HG03108 (cell line): Measurements from ENCODE around the gene SVIL.
"Not testable (repeated sequence)": the region's sequence is repeated elsewhere in the genome, so short reads cannot be mapped to it uniquely, and the experiment has no call there.

ENCODE experiments used
- ATAC-seq: cut with Tn5 transposase; IDR thresholded peaks from one replicate; pipeline ENCODE4 v1.9.1; 2021; ENCODE audit warnings: moderate library complexity; ENCODE audit not compliant: unreplicated experiment

SVIL gene

DNA sequence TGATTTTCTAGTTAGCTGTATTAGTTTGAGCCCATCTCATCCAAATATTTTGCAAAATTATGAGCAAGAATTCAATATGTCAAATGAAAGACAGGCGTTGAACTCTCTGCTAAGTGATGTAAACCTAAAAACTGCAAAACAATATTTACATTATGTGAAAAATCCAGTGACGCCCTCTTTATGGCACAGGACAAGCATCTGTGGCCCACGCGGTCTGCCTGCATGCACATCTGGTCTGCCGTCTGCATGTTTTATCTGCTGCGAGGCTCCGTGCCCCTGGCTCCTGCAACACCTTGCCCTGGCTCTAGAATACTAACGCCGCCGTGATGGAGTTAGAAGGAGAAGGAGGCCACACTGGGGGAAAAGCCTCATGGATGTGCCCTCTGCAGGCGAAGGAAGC, 142.0 kb downstream of the SVIL start:
- ATAC-seq, result no peak

DNA sequence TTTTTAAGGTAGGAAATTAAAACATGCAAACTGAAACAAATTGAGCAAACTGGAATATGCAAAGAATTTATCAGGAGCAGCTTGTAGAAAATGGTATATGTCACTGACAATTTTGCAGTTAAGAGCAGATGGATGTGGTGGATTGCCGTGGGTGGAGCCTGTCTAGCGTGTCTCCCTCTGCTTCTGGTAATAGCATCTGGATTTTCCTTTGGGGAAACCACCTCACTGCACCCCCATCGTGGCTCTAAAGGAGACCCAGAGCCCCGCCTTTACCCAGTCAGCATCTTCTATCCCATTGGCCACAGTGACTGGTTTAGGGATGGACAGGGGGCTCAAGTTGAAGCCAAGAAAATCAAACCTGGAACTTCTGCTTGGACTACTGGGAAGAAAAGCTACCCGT, 142.9 kb downstream of the SVIL start:
- ATAC-seq, result no peak

DNA sequence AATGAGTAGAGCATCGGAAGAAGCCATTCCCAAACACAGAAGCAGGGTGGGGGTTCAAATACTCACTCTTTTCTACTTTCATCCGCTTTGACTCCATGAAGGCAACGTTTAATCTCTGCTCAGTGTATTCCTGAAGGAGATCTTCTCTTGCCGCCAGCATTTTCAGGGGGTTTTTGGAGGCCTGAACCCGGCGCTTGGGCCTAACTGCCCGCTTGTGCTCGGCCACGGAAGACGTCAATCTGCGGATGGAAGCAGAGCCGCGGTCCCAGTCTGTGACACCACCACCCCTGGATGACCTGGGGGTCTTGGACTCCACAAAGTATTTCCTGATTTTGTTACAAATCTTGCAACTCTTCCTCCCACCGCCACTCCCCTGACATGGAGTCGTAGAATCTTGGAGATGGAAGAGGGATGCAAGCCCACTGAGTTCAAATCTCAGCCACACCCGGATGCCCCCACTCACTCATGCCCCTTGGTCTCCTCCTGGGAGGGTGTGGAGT, 143.9 kb downstream of the SVIL start:
- ATAC-seq, result not testable (repeated sequence)

DNA sequence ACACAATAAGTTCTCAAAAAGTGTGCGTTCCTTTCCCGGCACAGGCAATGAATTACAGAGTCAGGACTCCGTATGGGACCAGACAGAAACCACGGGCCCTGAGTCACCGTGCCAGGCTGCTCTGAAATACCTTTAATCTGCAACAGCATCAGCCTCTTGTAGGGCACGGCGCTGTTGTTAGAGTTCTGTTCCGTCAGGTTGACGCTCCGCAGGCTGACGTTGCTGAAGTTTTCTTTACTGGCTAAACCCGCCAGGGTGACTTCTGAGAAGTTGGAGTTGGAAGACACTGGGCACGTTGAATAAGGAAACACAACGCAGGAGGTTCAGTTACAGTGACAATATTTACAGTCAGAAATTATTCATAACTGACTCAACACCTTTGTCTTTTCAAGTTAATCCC, 146.3 kb downstream of the SVIL start:
- not testable (repeated sequence) for ATAC-seq

DNA sequence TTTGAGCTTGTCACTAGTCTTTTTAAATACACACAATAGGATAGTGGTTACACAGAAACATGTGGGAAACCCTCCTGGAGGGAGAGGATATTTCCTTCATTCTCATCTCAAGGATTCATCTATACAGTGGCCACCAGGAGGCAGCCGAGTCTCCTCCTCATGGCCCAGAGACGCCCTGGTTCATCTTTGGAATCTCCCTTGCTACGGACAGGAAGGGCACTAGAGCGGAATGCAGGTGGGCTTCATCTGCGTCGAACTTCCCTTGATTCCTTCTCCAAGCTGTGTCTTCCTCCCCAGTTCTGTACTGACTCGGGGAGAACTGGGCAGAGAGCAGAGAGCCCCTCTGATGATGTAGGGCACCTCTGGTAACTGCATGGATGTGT, 146.9 kb downstream of the SVIL start:
- ATAC-seq, result not testable (repeated sequence)

DNA sequence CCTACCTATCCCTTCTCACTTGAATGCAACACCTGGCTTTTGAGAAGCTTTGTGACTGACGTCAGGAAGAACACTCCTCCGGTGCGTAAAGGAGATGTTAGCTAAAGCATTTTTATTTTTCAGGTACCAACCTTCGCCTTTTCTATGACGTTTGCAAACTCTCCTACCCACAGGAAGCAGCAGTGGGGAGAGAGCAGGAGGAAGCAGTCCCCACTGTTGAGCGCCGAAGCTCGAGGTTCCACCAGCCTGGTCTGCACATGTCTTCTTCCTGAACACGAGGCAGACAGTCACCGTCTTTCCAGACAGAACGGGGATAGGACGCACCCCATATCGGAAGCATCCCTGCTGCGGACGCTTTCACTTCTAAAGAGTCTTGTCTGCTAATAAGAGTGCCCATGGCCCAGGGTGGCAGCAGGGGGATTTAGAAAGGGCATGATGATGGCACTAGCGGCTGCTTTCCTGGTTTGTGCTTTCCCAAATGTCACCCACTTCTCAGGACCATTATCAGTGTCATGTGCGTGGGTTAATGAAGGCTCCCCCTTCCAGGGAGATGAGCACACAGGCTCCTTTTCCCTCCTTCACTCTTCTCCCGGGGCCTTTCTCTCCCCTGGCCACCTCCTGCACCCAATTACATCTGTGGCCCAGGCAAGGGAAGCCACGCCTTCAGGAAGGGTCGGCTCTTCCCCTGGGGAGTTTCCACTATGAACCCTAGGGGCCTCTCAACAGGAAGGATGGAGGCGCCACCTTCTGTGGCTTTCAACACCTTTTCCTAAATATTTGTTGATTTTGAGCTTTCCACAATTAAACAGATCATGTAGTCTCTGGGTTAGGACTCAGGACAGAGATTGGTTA, 147.5 kb downstream of the SVIL start:
- not testable (repeated sequence) for ATAC-seq

DNA sequence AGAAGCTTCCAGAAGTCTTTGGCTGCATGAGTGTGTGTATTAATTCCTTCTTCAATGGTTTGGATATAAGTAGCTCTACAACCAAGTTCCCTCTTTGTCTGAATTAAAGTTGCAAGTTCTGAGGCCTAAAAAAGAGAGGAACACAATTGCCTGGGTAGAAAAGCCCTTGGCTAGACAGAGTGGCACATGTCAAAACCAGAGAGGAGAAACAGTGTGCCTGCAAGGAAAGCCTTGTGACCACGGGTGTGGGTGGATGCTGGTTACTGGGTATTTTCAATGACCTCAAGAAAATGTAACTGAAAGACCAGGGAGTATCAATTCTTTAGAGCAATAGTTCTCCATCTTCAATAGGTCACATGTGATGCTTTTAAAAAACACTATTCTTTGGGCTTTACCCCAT, 148.3 kb downstream of the SVIL start:
- ATAC-seq, result no peak

DNA sequence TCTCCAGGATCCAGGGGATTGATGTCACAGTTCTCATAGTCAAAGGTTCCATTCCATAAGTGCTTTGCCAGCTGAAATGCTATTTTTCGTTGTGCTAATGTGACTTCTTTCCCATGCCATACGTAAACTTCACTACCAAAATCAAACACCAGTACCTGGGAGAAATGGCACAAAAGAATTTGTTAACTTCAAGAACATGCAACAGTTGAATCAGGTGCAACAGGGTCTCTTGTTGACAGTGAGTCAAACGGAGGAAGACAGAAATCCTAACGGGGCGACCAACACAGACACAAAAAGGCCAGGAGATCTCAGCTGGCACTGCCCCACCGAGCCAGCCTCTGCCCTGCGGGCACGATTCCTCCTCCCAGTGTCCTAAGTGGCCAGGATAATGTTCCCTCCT, 150.1 kb downstream of the SVIL start:
- ATAC-seq, result not testable (repeated sequence)

DNA sequence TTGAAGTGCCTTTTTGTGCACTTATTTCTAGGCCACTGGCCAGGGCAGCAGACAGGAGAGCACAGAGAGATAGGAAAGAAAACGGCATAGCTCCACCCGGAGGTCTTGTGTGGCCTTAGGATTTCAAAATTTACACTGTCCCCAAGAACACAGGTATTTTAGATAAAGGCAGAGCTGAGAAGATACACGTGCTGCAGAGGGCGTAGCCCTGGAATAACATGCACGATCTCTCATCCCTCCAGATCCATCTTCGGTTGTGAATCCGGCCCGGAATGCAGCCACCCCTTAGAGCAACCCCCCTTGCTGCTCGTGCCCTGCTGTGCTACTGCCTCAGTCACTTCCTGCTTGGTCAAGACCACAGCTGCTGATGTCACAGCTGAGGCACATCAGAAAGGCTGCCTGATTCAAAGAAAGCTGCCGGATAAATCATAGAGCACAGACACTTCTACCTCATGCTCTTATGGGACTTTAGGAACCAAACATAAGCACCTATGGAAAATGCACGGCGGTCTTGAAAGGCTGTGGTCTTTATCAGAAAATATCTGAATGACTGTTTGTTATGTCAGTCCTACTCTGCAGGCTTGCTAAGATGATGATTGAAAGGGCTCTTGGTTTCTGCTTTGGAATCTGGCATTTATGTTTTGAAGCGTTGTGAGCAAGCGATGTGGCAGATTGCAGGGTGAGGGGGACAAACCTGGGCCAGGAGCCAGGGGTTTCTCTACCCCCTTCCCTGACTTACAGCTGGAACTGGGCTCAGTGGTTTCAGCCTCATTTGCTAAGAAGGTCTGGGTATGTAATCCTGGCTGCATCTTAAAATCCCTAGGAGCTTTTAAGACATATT, 152.0 kb downstream of the SVIL start:
- no peak for ATAC-seq

DNA sequence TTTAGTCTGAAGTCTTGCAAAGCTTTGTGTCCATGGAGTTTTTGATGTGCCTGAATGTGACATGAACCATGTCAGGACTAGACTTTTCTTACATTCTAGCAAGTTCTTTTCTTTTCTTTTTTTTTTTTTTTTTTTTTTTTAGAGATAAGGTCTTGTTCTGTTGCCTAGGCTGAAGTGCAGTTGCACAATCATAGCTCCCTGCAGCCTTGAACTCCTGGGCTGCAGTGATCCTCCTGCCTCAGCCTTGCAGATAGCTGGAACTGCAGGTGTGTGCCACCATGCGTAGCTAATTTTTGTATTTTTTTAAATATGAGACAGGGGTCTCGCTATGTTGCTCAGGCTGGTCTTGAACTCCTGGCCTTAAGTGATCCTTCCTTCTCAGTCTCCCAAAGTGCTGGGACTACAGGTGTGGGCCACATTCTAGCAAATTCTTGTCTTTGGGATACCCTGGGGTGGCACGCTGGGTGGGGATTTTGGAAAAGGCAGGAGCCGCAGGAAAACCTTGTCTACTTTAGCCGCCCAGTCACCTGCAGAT, 152.8 kb downstream of the SVIL start:
- ATAC-seq, result no peak

DNA sequence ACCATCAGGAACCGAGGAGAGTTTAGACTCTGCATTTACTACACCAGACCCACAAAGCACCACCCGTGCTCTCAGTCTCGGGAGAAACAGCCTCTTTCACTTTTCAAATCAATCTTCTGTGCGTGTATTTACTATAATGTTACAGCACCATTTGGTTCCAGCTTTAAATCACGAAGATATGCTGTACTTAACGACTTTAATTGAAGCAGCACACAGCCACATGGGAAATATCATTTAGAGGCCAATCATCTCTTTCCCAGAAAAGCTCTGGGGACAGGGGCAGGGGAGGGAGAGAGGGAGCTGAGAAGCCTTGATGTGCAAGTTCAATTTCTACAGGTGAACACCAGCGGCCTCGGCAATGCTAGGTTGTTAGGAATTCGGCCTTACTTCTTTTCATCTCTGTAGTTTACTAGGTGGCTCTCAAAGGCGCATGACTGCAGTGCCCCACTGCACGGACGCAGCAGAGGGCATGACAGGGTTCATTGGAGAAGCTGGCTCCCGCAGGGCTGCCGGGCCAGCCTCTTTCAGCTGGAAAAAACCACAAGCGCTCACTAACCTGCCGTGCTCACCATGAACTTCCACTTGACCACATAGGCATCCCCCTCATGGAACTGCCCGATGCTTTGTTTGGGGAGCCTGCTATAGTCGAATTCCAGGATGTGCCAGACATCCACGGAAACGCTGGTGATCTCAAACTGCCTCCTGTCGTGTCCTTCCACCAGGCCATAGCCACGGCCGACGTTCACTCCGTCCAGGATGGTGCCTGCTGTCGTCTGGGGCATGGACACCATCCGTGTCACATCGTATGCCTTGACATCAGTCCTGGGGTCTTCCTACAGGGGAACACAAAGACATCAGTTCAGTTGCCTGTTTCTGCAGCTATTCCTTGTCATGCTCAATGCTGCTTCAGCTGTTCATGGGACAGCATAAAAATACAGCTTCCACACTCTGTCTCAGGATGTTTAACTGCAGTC, 154.5 kb downstream of the SVIL start:
- no peak for ATAC-seq

DNA sequence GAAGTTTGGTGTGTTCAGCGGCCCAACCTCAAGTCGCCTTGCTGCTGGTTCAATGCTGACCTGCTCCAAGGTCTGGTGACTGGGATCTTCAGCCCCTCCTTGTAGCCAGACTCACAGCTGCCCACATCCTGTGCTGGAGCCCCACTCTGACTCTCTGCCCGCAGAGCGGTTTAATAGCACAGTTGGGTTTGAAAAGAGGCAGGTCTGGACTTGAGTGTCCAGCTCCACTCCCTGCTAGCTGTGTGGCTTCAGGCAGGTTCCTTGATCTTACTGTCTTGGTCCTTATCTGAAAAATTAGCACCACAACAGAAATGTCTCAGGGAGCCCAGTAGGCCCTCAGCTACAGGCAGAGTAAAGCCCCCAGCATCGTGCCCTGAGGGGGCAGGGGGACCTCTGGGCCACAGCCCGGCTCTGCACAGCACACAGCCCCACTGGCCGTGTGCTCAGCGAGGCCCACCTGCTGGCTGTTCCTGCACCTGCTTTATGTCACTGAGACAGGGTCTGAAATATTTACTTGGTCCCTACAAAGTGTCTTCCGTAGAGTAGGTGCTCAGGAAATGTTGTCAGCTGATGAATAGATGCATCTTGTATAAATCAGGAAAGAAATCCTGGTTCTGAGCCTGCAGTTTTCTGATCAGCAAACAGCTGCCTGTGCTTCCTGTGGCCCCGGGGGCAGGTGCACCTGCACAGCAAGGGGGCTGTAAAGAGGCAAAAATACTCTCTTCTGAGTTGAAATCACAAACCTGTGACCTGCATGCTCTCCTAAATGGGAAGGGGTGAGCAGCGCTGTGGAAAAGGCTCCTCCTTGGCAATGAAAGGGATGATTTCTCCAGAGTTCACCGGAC, 155.5 kb downstream of the SVIL start:
- no peak for ATAC-seq

DNA sequence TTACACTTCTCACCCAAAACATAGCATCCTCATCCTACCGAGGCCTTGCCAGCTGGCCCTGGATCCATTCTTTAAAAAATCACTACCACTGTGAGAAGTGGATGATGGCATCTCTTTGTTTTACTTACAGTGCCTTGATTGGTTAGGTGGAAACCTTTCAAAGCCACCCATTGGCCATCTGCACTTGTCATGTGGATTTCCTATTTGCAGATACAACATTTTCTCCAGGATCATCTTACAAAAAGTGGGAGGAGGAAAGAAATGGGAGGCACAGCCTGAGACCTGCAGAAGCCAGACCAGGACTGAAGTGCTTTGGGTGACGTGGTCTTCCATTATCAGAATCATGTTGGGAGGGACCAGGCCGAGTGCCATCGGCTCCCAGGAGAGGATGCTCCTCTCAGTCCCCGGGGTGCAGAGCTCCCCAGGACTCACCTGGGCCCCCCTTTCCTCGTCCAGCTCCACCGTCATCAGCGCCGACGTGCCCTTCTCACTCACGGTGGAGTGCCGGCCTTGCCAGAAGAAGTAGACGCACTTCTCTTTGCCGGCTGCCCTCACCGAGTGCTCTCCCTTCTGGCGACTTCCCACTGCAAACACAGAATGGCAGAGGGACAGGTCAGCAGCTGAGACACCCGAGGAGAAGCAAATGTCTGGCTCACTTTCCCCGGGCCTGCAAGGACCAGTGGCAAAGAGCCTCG, 161.2 kb downstream of the SVIL start:
- no peak for ATAC-seq

DNA sequence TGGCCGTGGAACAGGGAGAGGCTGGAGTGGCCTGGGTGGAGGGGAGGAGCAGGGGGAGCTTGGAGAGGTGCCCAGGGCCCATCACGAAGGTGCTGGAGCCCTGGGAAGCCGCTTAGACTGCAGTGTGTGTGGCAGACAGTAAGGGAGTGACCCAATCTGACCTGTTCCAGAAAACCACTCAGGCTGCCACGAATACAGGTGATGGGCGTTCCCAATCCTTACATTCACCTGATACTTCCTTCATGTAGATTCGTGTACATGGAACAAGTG, 161.7 kb downstream of the SVIL start:
- no peak for ATAC-seq

DNA sequence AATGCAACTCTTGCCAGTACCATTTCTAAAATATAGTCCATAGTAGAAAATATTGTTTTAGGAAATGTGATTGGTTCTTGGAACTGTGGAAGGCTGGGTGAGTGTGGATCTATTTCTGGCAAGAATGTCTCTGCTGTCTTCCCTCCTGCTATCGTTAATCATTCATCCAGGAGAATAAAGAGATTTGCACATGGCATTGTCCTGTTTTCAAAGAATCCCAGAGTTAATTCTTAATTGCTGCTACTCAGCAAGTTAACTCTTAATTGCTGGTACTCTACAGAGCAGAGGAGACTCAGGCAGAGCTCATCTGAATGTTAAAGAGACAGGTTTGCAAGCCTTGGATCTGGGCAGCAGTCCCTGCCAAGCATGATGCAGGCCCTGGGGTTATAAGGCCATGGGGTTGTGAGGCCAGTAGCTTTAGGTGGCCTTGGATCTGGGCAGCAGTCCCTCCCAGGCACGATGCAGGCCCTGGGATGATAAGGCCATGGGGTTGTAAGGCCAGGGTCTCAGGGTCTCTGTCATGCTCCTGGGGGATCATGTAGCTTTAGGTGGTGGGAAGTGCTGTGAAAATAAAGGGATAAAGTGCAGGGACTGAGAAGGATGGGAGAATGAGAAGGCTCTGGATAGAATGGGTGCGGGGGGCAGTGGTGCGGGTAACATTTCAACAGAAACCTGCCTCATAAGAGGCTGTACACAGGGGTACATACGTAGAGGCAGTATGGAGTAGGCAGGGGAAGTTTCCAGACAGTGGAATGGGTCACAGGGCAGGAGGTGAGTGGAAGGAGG, 162.3 kb downstream of the SVIL start:
- ATAC-seq, result no peak

DNA sequence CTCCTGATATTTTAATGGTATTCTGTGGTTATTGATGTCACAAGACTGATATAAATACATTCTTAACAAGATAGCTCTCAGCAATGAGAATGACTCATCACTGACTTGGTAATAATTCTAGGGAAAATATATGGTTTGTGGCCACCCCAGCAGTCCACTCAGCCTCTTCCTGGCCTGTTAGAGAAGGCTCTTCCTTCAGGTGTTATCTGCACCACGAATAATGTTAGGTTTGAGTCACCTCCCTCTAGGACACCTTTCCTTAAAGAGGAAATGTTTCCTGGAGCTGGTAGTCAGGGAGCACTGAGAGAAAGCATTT, 163.3 kb downstream of the SVIL start:
- no peak for ATAC-seq

DNA sequence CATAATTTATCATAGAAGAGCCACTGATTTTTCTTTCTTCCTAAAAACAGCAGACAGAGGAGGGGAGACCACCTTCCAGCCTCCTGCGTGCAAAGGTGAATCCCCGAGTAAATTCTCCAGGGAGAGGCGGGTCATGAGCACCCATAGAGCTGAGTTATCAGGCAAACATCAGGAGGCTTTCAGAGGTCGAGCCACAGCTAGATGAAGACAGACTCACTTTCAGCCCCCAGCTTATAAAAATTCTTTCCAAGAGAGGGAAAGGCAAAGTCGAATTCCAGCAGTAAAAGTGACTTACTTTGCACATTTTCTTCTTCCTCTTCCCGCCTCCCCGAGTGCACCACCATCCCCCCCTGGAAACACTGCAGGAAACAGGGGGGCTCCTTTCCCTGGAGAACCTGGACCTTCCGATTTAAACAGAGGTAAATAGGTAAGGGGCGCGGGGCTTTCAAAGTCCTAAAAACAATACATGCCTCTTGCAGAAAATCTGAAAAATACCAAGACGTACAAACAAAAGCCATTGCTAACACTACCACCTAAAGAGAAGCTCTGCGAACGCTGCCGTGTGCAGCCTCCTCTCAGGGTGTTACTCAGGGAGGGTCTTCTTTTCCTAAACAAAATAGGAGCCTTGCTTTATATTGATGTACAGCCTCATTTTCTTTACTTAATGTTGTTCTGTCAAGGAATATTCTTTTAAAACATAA, 163.8 kb downstream of the SVIL start:
- no peak for ATAC-seq

DNA sequence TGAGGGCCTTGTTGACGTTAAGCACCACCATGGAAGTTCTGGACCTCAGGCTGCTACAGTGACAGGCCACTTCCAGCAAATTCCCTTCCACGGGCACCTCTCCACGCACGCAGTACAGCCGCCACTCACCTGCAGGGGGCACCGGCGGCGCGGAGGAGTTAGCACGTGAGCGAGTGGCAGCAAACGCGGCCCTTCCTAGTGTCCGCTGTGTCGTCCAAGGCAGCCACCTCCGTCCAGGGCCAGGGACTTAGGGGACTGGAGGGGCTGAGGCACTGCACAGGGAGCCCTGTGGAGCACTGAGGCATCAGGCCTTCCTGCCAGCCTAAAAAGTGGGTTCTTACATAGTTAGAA, 164.4 kb downstream of the SVIL start:
- ATAC-seq, result no peak
